Hematopoietic multipotent progenitor cell treated with erythropoietin and hydrocortisone succinate and interleukin-3 and kit ligand, for 8 days (in vitro differentiated cells): ENCODE data around the gene SGTA.

Source experiments
- DNase-seq: peaks from one replicate; pipeline ENCODE4 v3.0.0-alpha.2; 2015

SGTA gene

GRCh38 chr19:2744113-2744512 is 39.0 kb downstream of the SGTA start:
- no peak for DNase-seq

DNA sequence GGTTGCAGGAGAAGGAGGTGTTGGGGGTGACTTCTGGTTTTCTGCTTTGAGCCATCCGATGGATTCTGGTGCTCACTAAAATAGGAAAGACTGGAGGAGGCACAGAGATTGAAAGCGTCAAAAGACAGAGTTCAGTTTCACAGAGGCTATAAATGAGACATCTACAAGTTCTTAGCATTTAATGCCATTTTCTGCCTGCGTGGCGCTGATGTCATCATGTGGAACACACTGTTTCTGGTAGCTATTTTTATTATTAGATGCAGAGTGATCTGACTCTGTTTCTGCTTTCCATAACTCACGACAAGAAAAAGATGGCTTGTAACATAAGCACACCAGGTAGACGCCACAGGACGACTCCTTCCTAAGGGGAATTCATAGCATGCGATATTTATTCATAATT is 40.0 kb downstream of the SGTA start:
- DNase-seq = no peak

GRCh38 chr19:2740314-2740656 is 42.8 kb downstream of the SGTA start:
- no peak for DNase-seq

- DNase-seq = peak; percentile 98
These were observed 43.3 kb downstream of the SGTA start, which contains the start of gene SLC39A3 for GRCh38 chr19:2739602-2740313. Gene SLC39A3, minus strand, starts transcription at chr19:2740017. Its CDS starts 2,760 bp downstream, at chr19:2737257.

- DNase-seq = no peak
These were observed 46.4 kb downstream of the SGTA start for GRCh38 chr19:2736550-2737190.

DNA sequence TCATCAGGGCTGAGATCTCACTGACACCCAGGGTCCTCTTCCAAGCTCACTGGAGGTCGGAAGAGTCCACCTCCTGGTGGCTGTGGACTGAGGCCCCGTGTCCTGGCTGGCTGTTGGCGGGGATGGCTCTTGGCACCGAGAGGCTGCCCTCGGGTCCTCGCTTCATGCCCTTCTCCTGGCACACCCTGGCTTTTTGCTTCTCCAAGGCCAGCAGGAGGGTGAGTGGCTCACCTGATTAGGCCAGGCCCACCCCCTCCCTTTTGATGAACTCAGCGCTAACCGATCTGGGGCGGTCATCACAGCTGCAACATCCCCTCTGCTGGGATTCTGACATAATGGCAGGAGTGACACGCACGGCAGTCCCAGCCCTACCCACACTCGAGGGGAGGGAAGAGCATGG is 47.7 kb downstream of the SGTA start:
- no peak for DNase-seq

DNA sequence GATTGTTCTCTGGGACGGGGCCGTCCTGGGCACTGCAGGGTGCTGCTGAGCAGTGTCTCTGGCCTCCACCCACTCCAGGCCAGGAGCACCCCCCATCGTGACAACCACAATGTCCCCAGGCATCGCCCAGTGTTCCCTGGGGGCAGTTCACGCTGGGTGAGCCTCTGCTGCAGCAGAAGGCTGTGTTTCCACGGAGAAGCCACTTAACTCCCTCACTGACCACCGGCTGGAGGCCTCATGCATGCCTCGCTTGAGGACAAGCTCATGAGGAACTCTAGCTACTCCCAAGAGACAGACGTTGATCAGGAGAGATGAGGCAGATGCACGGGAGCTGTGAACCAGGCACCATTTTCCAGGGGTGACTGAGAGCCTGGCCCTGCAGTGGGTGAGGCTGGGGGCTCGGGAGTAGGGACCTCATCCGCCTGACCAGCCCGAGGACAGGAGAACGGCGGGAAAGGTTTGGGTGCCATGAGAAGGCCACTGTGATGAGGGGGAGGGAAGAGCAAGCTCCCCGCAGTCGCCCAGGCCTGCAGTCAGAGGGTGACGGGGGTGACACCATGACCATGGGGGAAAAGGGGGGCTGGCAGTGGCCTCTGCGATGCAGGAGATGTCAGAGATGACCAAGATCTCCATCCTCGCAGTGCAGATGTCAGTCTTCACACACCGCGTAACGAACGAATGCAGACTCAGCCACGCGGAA is 48.3 kb downstream of the SGTA start:
- no peak for DNase-seq

GRCh38 chr19:2733930-2734588 is 49.0 kb downstream of the SGTA start:
- DNase-seq = no peak

- DNase-seq = no peak
These were observed 50.2 kb downstream of the SGTA start for GRCh38 chr19:2732883-2733282.

- no peak for DNase-seq
These were observed 50.8 kb downstream of the SGTA start for GRCh38 chr19:2732157-2732725.

DNA sequence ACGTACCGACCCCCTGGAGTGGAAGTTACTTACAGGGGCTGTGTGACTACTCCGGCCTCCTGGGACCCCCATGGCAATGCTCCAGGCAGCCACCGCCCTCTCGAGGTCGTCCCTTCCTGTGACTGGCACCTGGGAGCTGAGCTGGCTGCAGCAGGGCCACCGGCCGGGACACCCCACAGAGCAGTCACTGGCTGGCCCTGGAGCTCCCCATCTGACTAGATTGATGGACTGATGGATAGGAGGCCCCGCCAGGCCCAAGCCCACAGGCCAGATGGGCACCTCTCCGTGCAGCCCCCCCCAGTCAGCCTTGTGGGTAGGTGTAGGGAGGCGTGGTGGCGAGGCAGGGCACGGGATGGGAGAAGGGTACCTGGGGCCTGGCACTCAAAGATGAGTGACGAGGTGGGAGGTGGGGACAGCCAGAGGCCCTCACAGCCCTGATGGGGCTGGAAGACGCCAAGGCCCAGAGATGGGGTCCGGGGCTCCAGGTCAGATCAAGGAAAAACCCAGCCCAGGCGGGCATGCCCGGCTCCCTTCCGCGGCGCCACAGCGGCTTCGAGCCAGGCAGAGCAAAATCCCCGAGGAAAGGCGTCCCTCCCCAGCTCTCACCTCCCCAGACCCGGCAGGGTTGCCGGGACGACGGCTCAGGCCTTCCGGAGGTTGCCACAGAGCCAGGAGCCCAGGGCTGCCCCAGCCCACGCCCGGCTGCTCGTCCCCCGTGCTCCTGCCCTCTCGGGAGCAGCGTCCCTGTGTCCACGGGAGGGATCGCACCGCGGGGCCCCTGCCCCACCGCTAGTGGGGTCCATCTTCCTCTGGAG is 51.7 kb downstream of the SGTA start:
- DNase-seq = no peak

DNA sequence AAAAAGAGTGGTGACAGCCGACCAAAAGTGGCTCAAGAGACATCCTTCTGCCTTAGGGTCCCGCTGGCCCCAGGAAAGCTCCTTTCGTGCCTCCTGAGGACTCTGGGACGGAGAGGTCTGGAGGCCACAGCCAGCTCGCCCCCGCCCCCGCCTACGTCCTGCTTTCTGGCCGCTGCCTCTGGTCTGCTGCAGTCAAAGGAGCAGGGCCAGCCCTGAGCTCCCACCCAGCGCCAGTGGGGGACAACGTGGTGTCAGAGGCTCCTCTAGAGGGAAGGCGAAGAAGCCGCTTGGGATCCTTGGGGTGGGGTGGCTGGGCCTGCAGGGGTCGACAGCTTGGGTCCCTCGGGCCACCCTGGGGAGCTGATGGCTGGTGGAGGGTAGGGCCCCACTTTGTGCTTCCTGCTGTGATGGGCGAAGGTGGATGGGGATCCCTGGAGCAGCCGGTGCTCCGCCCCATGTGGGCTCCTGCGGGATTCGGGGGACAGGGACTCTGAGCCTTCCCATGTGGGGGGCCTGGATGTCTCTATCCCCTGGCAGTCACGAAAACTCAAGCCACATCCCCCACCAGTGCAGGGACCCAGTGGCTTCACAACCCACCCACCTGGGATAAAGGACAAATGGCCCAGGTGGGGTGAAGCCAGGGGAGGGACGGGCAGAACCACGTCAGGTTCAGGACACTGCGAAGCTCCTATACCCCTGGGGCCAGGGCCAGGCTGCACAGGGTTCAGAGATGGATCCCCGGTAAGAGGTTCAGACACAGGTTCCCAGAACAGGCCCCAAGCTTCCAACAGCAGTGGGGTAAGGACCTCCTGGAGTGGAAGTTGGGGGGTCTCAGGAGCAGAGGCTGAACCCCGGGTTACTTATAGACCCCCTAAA is 52.9 kb downstream of the SGTA start:
- DNase-seq = no peak

- DNase-seq = no peak
These were observed 54.2 kb downstream of the SGTA start for GRCh38 chr19:2728783-2729387.

DNA sequence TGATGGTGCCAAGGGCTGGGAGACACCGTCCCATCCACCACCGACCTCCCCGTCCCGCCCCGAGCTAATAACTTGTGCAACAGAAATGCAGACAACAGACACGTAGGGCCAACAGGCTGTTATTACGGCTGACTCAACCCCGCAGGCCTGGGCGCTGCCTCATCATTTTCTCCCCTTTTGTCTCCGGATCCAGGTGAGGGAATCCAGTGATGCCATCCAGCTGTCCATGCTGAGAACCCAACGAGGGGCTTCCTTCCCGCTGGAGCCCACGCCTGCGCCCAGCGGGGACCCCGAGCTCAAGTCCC is 55.5 kb downstream of the SGTA start:
- DNase-seq = no peak

DNA sequence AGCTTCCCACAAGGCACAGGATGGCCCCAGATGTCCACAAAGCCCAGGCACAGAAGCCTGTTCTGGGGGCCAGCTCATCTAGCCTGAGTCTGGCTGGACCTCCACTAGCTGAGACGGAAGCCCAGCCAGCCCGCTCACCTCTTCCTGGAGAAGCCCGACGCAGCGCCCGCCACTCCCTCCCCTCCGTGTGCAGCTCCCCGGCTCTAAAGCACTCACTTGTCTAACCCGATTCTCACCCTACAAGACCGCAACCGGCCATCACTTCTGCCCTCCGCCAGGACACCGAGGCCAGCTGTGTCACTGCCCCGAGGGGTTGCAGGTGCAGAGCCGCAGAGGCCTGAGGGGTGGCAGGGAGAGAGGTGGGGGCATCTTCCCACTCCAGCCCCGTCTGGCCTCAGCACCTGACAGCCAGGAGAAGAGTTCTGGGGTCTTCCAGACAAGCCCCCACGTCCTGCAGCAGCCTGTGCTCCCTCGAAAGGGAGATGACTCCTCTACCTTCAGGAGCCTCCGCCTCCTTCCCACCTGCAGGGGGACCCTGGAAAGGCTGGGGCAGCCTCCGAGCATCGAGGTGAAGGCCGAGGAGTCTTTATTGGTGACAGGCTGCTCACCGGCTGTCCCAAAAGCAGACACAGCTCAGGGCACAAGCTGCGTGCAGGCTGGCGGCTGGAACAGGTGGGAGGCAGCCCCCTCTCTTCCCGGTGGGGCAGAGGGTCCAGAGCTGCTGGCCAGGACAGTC is 56.0 kb downstream of the SGTA start:
- DNase-seq = no peak

- no peak for DNase-seq
These were observed 56.8 kb downstream of the SGTA start for GRCh38 chr19:2726160-2726855.

DNA sequence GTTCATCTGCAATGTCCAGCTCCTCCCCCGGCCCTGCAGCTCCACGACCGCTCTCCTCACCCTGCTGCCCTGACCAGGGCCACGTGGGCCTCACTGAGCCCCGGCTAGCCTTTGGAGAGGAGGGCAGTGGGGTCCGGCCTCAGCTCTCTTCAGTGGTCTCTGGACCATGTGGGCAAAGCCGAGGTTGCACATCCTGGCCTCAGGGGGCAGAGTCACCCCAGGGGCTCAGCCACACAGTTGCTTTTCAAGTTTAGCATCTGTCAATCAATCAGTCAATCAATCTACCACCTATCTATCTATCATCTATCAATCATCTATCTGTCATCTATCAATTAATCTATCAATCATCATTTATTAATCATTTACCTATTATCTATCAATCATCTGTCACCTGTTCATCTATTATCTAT is 58.9 kb downstream of the SGTA start:
- no peak for DNase-seq

DNA sequence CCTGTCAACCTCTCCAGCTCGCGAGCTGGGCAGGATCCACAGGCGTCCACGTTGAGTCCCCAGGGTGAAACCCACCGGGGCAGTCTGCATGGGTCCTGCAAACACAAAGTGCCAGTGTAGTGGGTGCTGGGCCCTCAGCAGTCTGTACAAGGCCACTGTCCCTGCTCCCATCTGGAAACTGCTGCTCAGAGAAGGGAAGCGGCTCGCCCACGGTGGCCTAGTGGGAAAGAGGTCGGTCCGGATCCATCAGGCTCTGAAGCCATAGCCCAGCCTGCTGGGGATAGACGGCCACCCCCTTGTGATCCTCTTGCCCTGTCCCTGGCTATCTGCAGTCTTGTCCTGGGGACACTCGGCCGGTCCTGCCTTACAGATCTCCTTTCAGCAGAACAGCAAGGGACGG is 59.3 kb downstream of the SGTA start:
- no peak for DNase-seq

GRCh38 chr19:2723345-2723715 is 59.7 kb downstream of the SGTA start:
- DNase-seq = no peak
